GM18873 (cell line): ENCODE data around the gene TXNRD1.

Experiments used
- ATAC-seq: cut with Tn5 transposase; IDR thresholded peaks from one replicate; pipeline ENCODE4 v1.9.1; 2021; ENCODE audit warnings: mild to moderate bottlenecking, moderate library complexity, moderate number of reproducible peaks; ENCODE audit not compliant: unreplicated experiment, low FRiP score

The TXNRD1 gene

DNA sequence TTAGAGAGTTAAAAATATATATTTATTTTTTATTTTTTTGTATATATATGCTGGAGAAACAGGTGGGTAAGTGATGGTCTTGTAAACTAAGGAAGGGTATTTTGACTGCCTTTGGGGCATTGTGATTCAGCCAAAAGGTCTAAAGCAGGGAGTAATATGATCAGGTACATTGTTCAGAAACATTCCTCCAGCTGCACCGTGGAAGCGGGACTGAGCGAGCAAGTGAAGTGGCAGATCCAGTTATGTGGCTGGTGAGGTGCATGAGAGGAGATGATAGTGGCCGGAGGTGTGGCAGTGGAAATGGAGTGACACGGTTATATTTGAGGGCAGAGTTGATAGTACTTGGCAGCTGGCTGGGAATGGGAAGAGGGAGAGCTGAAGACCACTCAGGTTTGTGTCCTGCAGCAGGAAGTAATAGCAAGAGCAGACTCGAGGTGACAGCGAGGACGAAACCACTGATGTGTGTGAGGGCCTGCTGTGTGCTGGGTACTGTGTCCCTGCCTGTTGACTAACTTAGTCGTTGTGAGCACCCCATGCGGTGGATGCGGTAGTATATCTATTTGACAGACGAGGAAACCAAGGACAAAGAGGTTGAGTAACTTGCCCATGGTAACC lies 127.2 kb downstream of the TXNRD1 start:
- no peak for ATAC-seq

DNA sequence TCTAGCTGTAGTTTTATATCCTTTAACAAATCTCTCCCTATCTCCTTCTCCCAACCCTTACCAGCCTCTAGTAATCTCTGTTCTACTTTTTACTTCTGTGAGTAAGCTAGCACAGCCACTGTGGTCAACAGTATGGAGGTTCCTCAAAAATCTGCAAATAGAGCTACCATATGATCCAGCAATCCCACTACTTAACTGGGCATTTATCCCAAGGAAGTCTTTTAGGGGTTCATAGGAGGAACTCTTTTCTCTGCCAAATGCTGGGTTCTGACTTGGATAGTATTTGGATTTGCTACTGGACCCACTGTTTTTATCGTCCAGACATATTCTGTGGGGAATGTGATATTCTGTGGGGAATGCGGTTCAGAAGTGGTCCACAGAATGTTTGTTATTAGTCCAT lies 129.1 kb downstream of the TXNRD1 start:
- ATAC-seq, result no peak

DNA sequence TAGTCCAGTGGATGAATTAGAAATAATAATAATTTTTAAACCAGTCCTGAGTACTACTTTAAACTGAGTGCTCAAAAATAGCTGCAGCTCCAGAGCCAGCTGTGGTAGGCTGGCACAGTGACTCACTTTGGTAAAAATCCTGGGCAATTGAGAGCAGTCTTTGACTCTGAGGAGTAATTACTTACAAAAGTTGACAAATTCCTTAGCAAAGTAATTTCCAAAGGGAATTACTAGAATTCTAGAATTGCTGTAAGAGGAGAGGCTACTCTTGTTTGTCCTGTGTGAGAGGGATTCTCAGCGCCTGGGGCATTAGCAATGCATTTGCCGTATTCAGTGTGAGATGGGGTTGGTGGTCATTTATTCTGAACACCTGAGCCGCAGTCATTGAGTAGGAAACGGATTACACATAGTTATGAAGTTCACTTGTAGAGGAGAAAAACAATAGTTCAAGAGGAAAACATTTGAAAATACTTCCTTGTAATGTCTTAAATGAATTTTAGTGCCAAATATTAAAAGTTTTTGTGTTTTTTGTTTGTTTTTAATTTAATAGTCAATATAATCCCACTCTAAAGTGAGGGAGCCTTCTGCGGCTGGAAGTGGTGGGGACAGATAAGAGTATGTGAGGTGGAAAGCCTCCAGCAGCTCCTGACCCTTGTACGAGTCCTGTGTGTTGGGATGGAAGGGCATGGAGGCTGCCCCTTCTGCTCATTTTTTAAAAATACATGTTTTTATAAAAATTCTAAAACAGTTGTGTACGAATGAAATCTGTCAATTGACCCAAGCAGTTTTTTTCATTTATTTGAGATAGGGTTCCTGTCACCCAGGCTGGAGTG lies 129.9 kb downstream of the TXNRD1 start:
- no peak for ATAC-seq

DNA sequence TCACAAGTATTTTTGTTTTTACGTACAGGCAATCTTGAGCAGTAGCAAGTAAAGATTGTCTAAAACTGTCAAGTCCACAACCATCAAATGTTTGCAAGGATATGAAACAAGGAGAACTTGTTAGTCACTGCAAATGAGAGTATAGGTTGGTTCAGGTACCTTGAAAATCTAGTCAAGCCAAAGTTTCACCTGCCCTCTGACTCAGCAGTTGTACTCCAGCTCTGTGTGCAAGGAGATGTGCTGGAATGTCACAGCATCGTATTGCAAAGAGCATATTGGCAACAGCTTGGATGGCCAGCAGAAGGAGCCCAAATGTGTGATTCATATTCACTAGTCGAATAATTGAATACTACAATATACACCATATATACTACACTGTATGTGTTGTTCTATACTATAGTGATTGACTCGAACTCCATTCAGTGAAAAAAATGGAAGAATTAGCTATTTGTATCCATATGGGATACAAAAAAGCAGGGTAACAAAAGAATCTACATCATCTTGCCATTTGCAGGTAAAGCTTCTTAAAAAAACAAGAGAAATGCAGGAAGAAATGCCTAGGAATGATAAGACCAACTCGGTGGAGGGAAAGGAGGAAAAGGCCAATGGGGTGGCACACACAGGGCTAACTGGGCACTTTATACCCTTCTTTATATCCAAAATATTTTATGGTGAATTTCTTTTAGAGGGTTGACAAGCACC lies 131.9 kb downstream of the TXNRD1 start:
- ATAC-seq, result no peak

DNA sequence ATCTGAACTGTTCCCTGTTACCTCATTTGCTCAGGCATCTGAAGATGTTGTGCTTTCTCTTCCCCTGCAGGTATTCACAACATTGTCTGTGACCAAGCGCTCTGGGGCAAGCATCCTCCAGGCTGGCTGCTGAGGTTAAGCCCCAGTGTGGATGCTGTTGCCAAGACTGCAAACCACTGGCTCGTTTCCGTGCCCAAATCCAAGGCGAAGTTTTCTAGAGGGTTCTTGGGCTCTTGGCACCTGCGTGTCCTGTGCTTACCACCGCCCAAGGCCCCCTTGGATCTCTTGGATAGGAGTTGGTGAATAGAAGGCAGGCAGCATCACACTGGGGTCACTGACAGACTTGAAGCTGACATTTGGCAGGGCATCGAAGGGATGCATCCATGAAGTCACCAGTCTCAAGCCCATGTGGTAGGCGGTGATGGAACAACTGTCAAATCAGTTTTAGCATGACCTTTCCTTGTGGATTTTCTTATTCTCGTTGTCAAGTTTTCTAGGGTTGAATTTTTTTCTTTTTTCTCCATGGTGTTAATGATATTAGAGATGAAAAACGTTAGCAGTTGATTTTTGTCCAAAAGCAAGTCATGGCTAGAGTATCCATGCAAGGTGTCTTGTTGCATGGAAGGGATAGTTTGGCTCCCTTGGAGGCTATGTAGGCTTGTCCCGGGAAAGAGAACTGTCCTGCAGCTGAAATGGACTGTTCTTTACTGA lies 132.9 kb downstream of the TXNRD1 start:
- no peak for ATAC-seq

- ATAC-seq, result no peak
Measured at GRCh38 chr12:104348994-104349494, 133.5 kb downstream of the TXNRD1 start.

GRCh38 chr12:104350211-104351056 lies 134.9 kb downstream of the TXNRD1 start:
- no peak for ATAC-seq

- ATAC-seq, result no peak
Measured at GRCh38 chr12:104351057-104351983, 135.7 kb downstream of the TXNRD1 start.

DNA sequence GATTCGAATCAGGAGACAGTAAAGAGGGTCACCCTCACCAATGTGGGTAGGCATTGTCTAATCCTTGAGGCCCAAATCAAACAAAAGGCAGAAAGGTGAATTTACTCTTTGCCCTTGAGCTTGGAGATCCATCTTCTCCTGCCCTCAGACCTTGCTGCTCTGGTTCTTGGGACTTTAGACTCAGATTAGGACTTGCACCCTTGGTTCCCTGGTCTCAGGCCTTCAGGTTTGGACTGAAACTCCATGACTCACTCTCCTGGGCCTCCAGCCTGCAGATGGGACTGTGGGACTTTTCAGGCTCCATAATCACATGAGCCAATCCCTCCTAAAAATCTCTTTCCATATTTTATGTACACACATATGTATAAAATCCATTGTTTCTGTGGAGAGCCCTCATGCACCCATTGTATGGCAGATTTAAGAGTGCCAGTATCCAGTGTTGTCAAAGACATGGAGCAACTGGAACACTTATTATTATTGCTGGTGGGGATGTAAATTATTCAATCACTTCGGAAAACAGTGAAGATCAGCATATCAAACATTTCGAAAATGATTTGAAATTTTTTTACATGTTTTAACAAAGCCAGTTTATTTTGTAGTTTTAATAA lies 136.6 kb downstream of the TXNRD1 start:
- ATAC-seq, result no peak

- no peak for ATAC-seq
Measured at GRCh38 chr12:104353012-104353981, 137.7 kb downstream of the TXNRD1 start.

GRCh38 chr12:104354167-104354867 lies 138.7 kb downstream of the TXNRD1 start:
- ATAC-seq, result no peak

DNA sequence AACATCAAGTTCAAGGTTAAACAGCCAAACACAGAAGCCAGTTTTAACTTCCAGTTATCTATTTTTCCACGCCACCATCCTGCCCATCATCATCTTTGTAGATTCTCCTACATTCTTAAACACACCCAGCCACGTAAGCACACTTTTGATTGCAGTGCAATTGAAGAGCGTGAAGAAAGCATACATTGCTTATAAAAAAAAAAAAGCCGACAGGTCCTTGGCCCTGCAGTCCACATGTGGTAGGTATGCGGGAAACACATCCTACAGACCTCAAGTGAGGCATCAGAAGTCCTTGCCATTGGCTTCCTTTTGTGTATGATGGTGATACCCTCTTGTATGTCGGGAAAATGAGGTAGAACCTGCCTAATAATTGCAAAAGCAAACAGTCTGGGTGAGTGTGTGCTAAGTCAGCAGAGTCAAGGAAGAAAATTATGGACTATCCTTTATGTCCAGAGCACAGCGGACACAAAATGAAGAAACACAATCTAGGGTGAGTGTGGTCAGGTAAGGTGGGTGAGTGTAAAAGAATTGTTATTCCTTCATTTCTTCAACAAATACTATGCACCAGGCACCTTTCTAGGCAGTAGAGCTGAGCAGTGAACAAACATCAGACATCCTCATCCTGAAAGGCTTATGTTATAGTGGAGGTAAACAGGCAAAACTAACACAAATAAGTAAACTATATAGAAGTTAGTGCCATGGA lies 139.4 kb downstream of the TXNRD1 start:
- no peak for ATAC-seq

DNA sequence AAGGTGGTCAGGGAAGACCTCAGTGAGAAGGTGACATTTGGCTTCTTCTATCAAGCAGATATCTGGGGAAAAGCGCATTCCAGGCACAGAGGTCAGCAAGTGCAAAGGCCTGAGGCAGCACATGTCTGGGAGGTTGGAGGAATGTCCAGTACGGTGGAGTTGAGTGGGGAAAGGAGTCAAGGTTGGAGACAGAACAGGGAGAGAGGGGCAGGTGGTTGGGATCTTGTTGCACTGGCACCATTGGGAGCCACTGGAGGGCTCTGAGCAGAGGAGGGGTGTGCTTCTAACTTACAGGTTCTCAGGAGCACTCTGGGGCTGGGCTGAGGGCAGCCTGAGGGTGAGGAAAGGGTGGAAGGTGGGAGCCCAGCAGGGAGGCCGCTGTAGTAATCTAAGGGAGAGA lies 140.1 kb downstream of the TXNRD1 start:
- no peak for ATAC-seq

- no peak for ATAC-seq
Measured at GRCh38 chr12:104356231-104357115, 140.9 kb downstream of the TXNRD1 start.

GRCh38 chr12:104357421-104357952 lies 141.9 kb downstream of the TXNRD1 start:
- no peak for ATAC-seq
